Endothelial cell (in vitro differentiated cells): Measurements from ENCODE around the gene ZNF275. TPM values are rescaled to one million over a fixed set of nuclear protein-coding genes. Genes with fewer than 3 reads are reported as not detected.

Experiments
- DNase-seq: peaks from one replicate; pipeline ENCODE4 v3.0.0; 2021; ENCODE audit warnings: low spot score
- H3K27ac Mint-ChIP-seq: one replicate; pipeline ENCODE4 v1.8.0; 2021; ENCODE audit warnings: mixed read lengths, inconsistent platforms; ENCODE audit not compliant: unreplicated experiment
- H3K27me3 Mint-ChIP-seq: one replicate; pipeline ENCODE4 v1.8.0; 2021; ENCODE audit warnings: mild to moderate bottlenecking, moderate library complexity, mixed read lengths, inconsistent platforms; ENCODE audit not compliant: unreplicated experiment
- H3K36me3 Mint-ChIP-seq: one replicate; pipeline ENCODE4 v1.8.0; 2021; ENCODE audit warnings: mild to moderate bottlenecking, low read depth, mixed read lengths, inconsistent platforms; ENCODE audit not compliant: unreplicated experiment
- H3K4me1 Mint-ChIP-seq: one replicate; pipeline ENCODE4 v1.8.0; 2021; ENCODE audit warnings: mild to moderate bottlenecking, mixed read lengths, inconsistent platforms; ENCODE audit not compliant: unreplicated experiment
- H3K4me3 Mint-ChIP-seq: one replicate; pipeline ENCODE4 v1.8.0; 2021; ENCODE audit warnings: mild to moderate bottlenecking, mixed read lengths, inconsistent platforms; ENCODE audit not compliant: unreplicated experiment
- H3K9me3 Mint-ChIP-seq: one replicate; pipeline ENCODE4 v1.8.0; 2021; ENCODE audit warnings: mixed read lengths, inconsistent platforms; ENCODE audit not compliant: unreplicated experiment
- CTCF ChIP-seq: fragments of 200-600 bp; sonication (generic); IDR thresholded peaks from one replicate; pipeline ENCODE4 v1.5.0; 2021; ENCODE audit warnings: antibody characterized with exemption; ENCODE audit not compliant: unreplicated experiment
- total RNA-seq: library from RNA; stranded (reverse); fragmentation: NEBNext Ultra II Directional; extraction: Animal tissue kit (Norgen Biotek cat#: 25700); gene quantifications from one replicate; pipeline ENCODE4 v1.2.1, GENCODE V29; 2021; ENCODE audit not compliant: unreplicated experiment

The ZNF275 gene
- total RNA-seq, 1 donor from 2014 or later = 14.4 TPM

GRCh38 chrX:153340111-153340510 lies 6.2 kb downstream of the ZNF275 start:
- peaks cover 38% of the 10 kb centered on the region for H3K4me1 Mint-ChIP-seq
- no peaks in the 10 kb centered on the region for H3K9me3 Mint-ChIP-seq
- TF ChIP-seq CTCF = no peak
- H3K36me3 Mint-ChIP-seq = peaks cover 16% of the 10 kb centered on the region
- DNase-seq = no peak
- no peaks in the 10 kb centered on the region for H3K27me3 Mint-ChIP-seq
- H3K27ac Mint-ChIP-seq = no peak overlapping the region
- H3K4me3 Mint-ChIP-seq = no peak overlapping the region

GRCh38 chrX:153342762-153343558 lies 9.0 kb downstream of the ZNF275 start:
- Mint-ChIP-seq H3K4me1 (peaks cover 21% of the 10 kb centered on the region), H3K4me3 (no peak overlapping the region), H3K36me3 (peaks cover 16% of the 10 kb centered on the region), H3K27ac (peak overlapping the region; percentile 1), H3K9me3 (no peaks in the 10 kb centered on the region), H3K27me3 (peaks cover 1% of the 10 kb centered on the region)
- no peak for TF ChIP-seq CTCF
- DNase-seq = no peak

GRCh38 chrX:153343674-153344073 lies 9.7 kb downstream of the ZNF275 start:
- Mint-ChIP-seq H3K36me3 (peaks cover 14% of the 10 kb centered on the region), H3K27me3 (peaks cover 1% of the 10 kb centered on the region), H3K4me3 (no peak overlapping the region), H3K9me3 (no peaks in the 10 kb centered on the region), H3K4me1 (peaks cover 14% of the 10 kb centered on the region), H3K27ac (no peak overlapping the region)
- DNase-seq = no peak
- TF ChIP-seq CTCF = no peak

- Mint-ChIP-seq H3K27me3 (peaks cover 1% of the 10 kb centered on the region), H3K27ac (no peak overlapping the region), H3K9me3 (no peaks in the 10 kb centered on the region), H3K4me3 (no peak overlapping the region), H3K4me1 (no peaks in the 10 kb centered on the region), H3K36me3 (peaks cover 7% of the 10 kb centered on the region)
- no peak for DNase-seq
- TF ChIP-seq CTCF = no peak
Observed at GRCh38 chrX:153347530-153347929, 13.6 kb downstream of the ZNF275 start.

- no peak overlapping the region for H3K27ac Mint-ChIP-seq
- no peak for DNase-seq
- H3K4me3 Mint-ChIP-seq = no peak overlapping the region
- H3K36me3 Mint-ChIP-seq = peaks cover 7% of the 10 kb centered on the region
- peaks cover 1% of the 10 kb centered on the region for H3K27me3 Mint-ChIP-seq
- no peaks in the 10 kb centered on the region for H3K9me3 Mint-ChIP-seq
- H3K4me1 Mint-ChIP-seq = no peaks in the 10 kb centered on the region
- TF ChIP-seq CTCF = no peak
Observed at GRCh38 chrX:153348421-153348820, 14.5 kb downstream of the ZNF275 start.
